Caco-2 (cell line): ENCODE measurements around the gene PTK7. TPM values are rescaled to one million over a fixed set of nuclear protein-coding genes. Genes with fewer than 3 reads are reported as not detected.

Source experiments
- BruUV-seq: library from RNA; stranded (reverse); fragments of 400-500 nt; replicated peaks from 2 replicates; lab custom pipeline; 2021; lab: Mats Ljungman, UMichigan
- CTCF ChIA-PET: fragments of 300-600 bp; sonication (Branson Sonifier 250); formaldehyde crosslinking; loops from one replicate; lab custom pipeline; 2022; ENCODE audit warnings: antibody characterized with exemption; lab: Charles Lee
- POLR2A ChIA-PET: fragments of 300-600 bp; sonication (Branson Sonifier 250); formaldehyde crosslinking; loops from one replicate; lab custom pipeline; 2022; ENCODE audit warnings: antibody characterized with exemption; lab: Charles Lee
- DNase-seq, 2 experiments: peaks; one replicate each; pipeline versions ENCODE4 v3.0.0 to v3.0.0-alpha.2; 2020 to 2022
- H3K27me3 ChIP-seq: replicated peaks from 2 replicates; pipeline ENCODE4 v1.6.0; 2011; ENCODE audit warnings: low read length; ENCODE audit not compliant: control insufficient read depth, insufficient read depth
- H3K36me3 ChIP-seq: 2 replicates; pipeline ENCODE4 v1.5.1; 2011; ENCODE audit warnings: low read length; ENCODE audit not compliant: control insufficient read depth, insufficient read depth
- H3K4me1 ChIP-seq: fragments of 250-450 bp; sonication (Bioruptor Pico); 2 replicates; pipeline ENCODE4 v1.5.1; 2020; ENCODE audit warnings: mild to moderate bottlenecking
- H3K4me3 ChIP-seq: 2 replicates; pipeline ENCODE4 v1.5.1; 2011; ENCODE audit warnings: low read depth, mild to moderate bottlenecking, control low read depth, low read length
- H3K9me3 ChIP-seq: fragments of 250-450 bp; sonication (Bioruptor Pico); 2 replicates; pipeline ENCODE4 v1.5.1; 2020; ENCODE audit warnings: mild to moderate bottlenecking, moderate library complexity
- H3K27ac Mint-ChIP-seq: one replicate; pipeline ENCODE4 v1.8.0; 2022; ENCODE audit warnings: mixed read lengths; ENCODE audit not compliant: unreplicated experiment
- H3K27me3 Mint-ChIP-seq: one replicate; pipeline ENCODE4 v1.8.0; 2022; ENCODE audit warnings: mixed read lengths; ENCODE audit not compliant: insufficient read depth, unreplicated experiment
- H3K36me3 Mint-ChIP-seq: one replicate; pipeline ENCODE4 v1.8.0; 2022; ENCODE audit warnings: mild to moderate bottlenecking, mixed read lengths; ENCODE audit not compliant: insufficient read depth, unreplicated experiment
- H3K4me1 Mint-ChIP-seq: one replicate; pipeline ENCODE4 v1.8.0; 2022; ENCODE audit warnings: low read depth, mixed read lengths; ENCODE audit not compliant: unreplicated experiment
- H3K4me3 Mint-ChIP-seq: one replicate; pipeline ENCODE4 v1.8.0; 2022; ENCODE audit warnings: mild to moderate bottlenecking, moderate library complexity, mixed read lengths; ENCODE audit not compliant: unreplicated experiment
- H3K9me3 Mint-ChIP-seq: one replicate; pipeline ENCODE4 v1.8.0; 2022; ENCODE audit warnings: mixed read lengths; ENCODE audit not compliant: unreplicated experiment
- CTCF ChIP-seq, 2 experiments: fragments of 200-600 bp in 1 of 2; IDR thresholded peaks; 1 replicate in 1 of 2; 2 replicates in 1 of 2; pipeline versions ENCODE4 v1.5.1 to v1.8.0; 2011 to 2022; ENCODE audit warnings: antibody characterized with exemption in 1 of 2, control low read depth in 1 of 2, inconsistent platforms in 1 of 2, low read depth in 1 of 2, low read length in 1 of 2, mild to moderate bottlenecking in 1 of 2, moderate library complexity in 1 of 2; ENCODE audit not compliant: insufficient read depth in 1 of 2, severe bottlenecking in 1 of 2, unreplicated experiment in 1 of 2
- intact Hi-C: fragments of 100-400 bp; cut with micrococcal nuclease; formaldehyde crosslinking; loops from one replicate; pipeline ENCODE4 v1.10.0; 2022; ENCODE audit not compliant: unreplicated experiment
- total RNA-seq: library from RNA; stranded (reverse); gene quantifications from 2 replicates; pipeline ENCODE4 v1.2.3, GENCODE V29; 2022

Gene PTK7
- total RNA-seq, 1 experiment from 2014 or later = 180 TPM

GRCh38 chr6:43147691-43148477, 71.8 kb downstream of the PTK7 start:
- DNase-seq = no peak

GRCh38 chr6:43149265-43149664, 73.2 kb downstream of the PTK7 start:
- Histone ChIP-seq H3K4me3 (no peak overlapping the region), H3K36me3 (peaks cover 4% of the 10 kb centered on the region), H3K27me3 (no peaks in the 10 kb centered on the region), H3K4me1 (no peaks in the 10 kb centered on the region), H3K9me3 (no peaks in the 10 kb centered on the region)
- H3K4me3 Mint-ChIP-seq = no peak overlapping the region
- H3K27ac Mint-ChIP-seq = no peak overlapping the region
- H3K9me3 Mint-ChIP-seq = no peaks in the 10 kb centered on the region
- no peaks in the 10 kb centered on the region for H3K4me1 Mint-ChIP-seq
- no peak for DNase-seq
- CTCF ChIA-PET = no interaction called here
- intact Hi-C loops = no loop called here
- BruUV-seq = no TSS peak
- no peaks in the 10 kb centered on the region for H3K27me3 Mint-ChIP-seq
- TF ChIP-seq CTCF (IDR thresholded peaks at IDR 0.05; ENCODE audit: insufficient read depth in 1 of 2, low read depth in 1 of 2, low read length in 1 of 2, severe bottlenecking in 1 of 2, unreplicated experiment in 1 of 2) = no peak
- POLR2A ChIA-PET = no interaction called here
- H3K36me3 Mint-ChIP-seq = peaks cover 52% of the 10 kb centered on the region

More at GRCh38 chr6:43147691-43148477, 71.8 kb downstream of the PTK7 start:
- BruUV-seq = no TSS peak
- intact Hi-C loops = no loop called here
- Histone ChIP-seq H3K9me3 (no peaks in the 10 kb centered on the region), H3K27me3 (no peaks in the 10 kb centered on the region), H3K4me1 (no peaks in the 10 kb centered on the region; the same call in 1 of the 2 replicates), H3K36me3 (peaks cover 4% of the 10 kb centered on the region), H3K4me3 (no peak overlapping the region)
- Mint-ChIP-seq H3K27me3 (no peaks in the 10 kb centered on the region), H3K4me1 (no peaks in the 10 kb centered on the region), H3K27ac (no peak overlapping the region), H3K36me3 (peaks cover 52% of the 10 kb centered on the region), H3K4me3 (no peak overlapping the region), H3K9me3 (no peaks in the 10 kb centered on the region)
- ChIA-PET CTCF (no interaction called here), POLR2A (interaction anchor here (0.6 kb wide), 1 partner anchor 119 kb away, joined by 3 read pairs; no protein-coding TSS in a partner anchor)
- no peak for TF ChIP-seq CTCF (IDR thresholded peaks at IDR 0.05; ENCODE audit: insufficient read depth in 1 of 2, low read depth in 1 of 2, low read length in 1 of 2, severe bottlenecking in 1 of 2, unreplicated experiment in 1 of 2)

GRCh38 chr6:43150051-43150751, 74.1 kb downstream of the PTK7 start:
- H3K36me3 Mint-ChIP-seq = peaks cover 47% of the 10 kb centered on the region
- peaks cover 2% of the 10 kb centered on the region for H3K36me3 ChIP-seq
- TF ChIP-seq CTCF (IDR thresholded peaks at IDR 0.05; ENCODE audit: insufficient read depth in 1 of 2, low read depth in 1 of 2, low read length in 1 of 2, severe bottlenecking in 1 of 2, unreplicated experiment in 1 of 2) = no peak
- ChIA-PET CTCF (no interaction called here), POLR2A (interaction anchor here (0.6 kb wide), 1 partner anchor 92 kb away, joined by 3 read pairs; no protein-coding TSS in a partner anchor)
- no peaks in the 10 kb centered on the region for H3K4me1 Mint-ChIP-seq
- no peaks in the 10 kb centered on the region for H3K9me3 Mint-ChIP-seq
- no peaks in the 10 kb centered on the region for H3K27me3 ChIP-seq
- no peak for DNase-seq
- H3K4me1 ChIP-seq = no peaks in the 10 kb centered on the region
- no peaks in the 10 kb centered on the region for H3K9me3 ChIP-seq
- H3K4me3 Mint-ChIP-seq = no peak overlapping the region
- no TSS peak for BruUV-seq
- H3K27me3 Mint-ChIP-seq = no peaks in the 10 kb centered on the region
- no peak overlapping the region for H3K27ac Mint-ChIP-seq
- intact Hi-C loops = no loop called here
- no peak overlapping the region for H3K4me3 ChIP-seq
